Measurements from ENCODE around the gene PRPF38B.

DNA sequence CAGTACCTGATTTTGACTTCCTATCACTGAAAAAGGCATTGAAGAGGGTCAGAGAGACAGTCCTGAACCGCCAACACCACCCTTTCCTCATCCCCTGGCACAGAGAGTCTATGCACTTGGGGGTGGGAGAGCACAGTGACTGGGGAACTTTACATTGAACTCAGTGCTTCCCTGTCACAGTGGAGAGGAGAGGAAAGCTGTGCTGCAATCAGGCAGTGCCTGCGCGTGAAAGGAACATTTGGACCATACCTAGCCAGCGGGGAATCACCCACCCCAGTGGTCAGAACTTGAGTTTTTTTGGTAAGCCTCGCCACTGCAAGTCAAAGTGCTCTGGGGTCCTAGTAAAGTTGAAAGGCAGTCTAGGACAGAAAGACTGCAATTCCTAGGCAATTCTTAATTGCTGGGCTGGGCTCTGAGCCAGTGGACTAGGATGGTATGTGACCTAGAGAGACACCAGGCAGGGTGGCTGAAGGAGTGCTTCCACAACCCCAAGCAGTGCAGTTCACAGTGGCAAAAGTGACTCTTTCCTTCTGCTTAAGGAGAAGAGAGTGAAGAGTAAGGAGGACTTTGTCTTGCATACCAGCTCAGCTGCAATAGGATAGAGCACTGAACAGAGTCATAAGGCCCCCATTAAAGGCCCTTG lies 21.9 kb upstream of the PRPF38B start:
- TF ChIP-seq, protein P1, sequence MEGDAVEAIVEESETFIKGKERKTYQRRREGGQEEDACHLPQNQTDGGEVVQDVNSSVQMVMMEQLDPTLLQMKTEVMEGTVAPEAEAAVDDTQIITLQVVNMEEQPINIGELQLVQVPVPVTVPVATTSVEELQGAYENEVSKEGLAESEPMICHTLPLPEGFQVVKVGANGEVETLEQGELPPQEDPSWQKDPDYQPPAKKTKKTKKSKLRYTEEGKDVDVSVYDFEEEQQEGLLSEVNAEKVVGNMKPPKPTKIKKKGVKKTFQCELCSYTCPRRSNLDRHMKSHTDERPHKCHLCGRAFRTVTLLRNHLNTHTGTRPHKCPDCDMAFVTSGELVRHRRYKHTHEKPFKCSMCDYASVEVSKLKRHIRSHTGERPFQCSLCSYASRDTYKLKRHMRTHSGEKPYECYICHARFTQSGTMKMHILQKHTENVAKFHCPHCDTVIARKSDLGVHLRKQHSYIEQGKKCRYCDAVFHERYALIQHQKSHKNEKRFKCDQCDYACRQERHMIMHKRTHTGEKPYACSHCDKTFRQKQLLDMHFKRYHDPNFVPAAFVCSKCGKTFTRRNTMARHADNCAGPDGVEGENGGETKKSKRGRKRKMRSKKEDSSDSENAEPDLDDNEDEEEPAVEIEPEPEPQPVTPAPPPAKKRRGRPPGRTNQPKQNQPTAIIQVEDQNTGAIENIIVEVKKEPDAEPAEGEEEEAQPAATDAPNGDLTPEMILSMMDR (conservative IDR thresholded peaks at IDR 0.05; ENCODE audit: low read depth in 2 of 2): no peak
- TF ChIP-seq EZH2 (IDR thresholded peaks at IDR 0.05; ENCODE audit: low read depth, unreplicated experiment) (no peak), POLR2AphosphoS5 (IDR thresholded peaks at IDR 0.05; ENCODE audit: low read depth) (no peak), NANOG (IDR thresholded peaks at IDR 0.05; ENCODE audit: borderline replicate concordance) (no peak), EZH2phosphoT487 (IDR thresholded peaks at IDR 0.05; ENCODE audit: unreplicated experiment) (no peak), STAT1 (IDR thresholded peaks at IDR 0.05; ENCODE audit: unreplicated experiment) (no peak), ZNF114 (CRISPR knock-in tag; IDR thresholded peaks at IDR 0.05) (no peak), CREB1 (CRISPR knock-in tag; IDR thresholded peaks at IDR 0.05; ENCODE audit: low read depth) (no peak), REST (IDR thresholded peaks at IDR 0.05; ENCODE audit: unreplicated experiment) (no peak), JUNB (IDR thresholded peaks at IDR 0.05; ENCODE audit: unreplicated experiment) (no peak), ZNF331 (CRISPR knock-in tag; IDR thresholded peaks at IDR 0.05; ENCODE audit: low read depth) (no peak)
- TF ChIP-seq, protein P2, sequence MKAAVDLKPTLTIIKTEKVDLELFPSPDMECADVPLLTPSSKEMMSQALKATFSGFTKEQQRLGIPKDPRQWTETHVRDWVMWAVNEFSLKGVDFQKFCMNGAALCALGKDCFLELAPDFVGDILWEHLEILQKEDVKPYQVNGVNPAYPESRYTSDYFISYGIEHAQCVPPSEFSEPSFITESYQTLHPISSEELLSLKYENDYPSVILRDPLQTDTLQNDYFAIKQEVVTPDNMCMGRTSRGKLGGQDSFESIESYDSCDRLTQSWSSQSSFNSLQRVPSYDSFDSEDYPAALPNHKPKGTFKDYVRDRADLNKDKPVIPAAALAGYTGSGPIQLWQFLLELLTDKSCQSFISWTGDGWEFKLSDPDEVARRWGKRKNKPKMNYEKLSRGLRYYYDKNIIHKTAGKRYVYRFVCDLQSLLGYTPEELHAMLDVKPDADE (IDR thresholded peaks at IDR 0.05): no peak
- TF ChIP-seq, protein P3, sequence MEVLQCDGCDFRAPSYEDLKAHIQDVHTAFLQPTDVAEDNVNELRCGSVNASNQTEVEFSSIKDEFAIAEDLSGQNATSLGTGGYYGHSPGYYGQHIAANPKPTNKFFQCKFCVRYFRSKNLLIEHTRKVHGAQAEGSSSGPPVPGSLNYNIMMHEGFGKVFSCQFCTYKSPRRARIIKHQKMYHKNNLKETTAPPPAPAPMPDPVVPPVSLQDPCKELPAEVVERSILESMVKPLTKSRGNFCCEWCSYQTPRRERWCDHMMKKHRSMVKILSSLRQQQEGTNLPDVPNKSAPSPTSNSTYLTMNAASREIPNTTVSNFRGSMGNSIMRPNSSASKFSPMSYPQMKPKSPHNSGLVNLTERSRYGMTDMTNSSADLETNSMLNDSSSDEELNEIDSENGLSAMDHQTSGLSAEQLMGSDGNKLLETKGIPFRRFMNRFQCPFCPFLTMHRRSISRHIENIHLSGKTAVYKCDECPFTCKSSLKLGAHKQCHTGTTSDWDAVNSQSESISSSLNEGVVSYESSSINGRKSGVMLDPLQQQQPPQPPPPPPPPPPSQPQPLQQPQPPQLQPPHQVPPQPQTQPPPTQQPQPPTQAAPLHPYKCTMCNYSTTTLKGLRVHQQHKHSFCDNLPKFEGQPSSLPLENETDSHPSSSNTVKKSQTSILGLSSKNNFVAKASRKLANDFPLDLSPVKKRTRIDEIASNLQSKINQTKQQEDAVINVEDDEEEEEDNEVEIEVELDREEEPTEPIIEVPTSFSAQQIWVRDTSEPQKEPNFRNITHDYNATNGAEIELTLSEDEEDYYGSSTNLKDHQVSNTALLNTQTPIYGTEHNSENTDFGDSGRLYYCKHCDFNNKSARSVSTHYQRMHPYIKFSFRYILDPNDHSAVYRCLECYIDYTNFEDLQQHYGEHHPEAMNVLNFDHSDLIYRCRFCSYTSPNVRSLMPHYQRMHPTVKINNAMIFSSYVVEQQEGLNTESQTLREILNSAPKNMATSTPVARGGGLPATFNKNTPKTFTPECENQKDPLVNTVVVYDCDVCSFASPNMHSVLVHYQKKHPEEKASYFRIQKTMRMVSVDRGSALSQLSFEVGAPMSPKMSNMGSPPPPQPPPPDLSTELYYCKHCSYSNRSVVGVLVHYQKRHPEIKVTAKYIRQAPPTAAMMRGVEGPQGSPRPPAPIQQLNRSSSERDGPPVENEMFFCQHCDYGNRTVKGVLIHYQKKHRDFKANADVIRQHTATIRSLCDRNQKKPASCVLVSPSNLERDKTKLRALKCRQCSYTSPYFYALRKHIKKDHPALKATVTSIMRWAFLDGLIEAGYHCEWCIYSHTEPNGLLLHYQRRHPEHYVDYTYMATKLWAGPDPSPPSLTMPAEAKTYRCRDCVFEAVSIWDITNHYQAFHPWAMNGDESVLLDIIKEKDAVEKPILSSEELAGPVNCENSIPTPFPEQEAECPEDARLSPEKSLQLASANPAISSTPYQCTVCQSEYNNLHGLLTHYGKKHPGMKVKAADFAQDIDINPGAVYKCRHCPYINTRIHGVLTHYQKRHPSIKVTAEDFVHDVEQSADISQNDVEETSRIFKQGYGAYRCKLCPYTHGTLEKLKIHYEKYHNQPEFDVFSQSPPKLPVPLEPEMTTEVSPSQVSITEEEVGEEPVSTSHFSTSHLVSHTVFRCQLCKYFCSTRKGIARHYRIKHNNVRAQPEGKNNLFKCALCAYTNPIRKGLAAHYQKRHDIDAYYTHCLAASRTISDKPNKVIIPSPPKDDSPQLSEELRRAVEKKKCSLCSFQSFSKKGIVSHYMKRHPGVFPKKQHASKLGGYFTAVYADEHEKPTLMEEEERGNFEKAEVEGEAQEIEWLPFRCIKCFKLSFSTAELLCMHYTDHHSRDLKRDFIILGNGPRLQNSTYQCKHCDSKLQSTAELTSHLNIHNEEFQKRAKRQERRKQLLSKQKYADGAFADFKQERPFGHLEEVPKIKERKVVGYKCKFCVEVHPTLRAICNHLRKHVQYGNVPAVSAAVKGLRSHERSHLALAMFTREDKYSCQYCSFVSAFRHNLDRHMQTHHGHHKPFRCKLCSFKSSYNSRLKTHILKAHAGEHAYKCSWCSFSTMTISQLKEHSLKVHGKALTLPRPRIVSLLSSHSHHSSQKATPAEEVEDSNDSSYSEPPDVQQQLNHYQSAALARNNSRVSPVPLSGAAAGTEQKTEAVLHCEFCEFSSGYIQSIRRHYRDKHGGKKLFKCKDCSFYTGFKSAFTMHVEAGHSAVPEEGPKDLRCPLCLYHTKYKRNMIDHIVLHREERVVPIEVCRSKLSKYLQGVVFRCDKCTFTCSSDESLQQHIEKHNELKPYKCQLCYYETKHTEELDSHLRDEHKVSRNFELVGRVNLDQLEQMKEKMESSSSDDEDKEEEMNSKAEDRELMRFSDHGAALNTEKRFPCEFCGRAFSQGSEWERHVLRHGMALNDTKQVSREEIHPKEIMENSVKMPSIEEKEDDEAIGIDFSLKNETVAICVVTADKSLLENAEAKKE (CRISPR knock-in tag; IDR thresholded peaks at IDR 0.05): no peak
